ENCODE measurements around the gene KCNK13.
"Not testable (repeated sequence)": the region's sequence is repeated elsewhere in the genome, so short reads cannot be mapped to it uniquely, and the experiment has no call there.

KCNK13 gene

DNA sequence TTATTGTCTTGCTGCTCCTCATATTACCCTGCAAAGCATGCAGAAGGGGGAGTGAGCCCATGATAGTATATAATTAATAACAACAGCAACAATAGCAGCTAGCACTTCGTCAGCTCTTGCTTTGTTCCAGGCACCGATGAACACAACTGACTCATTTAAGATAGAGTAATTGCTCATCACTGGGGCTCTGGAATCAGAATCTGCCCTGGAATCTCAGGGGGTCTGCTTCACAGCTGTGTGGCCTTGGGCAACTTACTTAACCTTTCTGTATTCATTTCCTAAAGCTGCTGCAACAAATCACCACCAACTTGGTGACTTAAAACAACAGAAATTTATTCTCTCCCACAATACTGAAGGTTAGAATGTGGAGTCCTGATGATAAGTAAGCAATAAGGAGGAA, 139.6 kb downstream of the KCNK13 start:
- no peak for DNase-seq

DNA sequence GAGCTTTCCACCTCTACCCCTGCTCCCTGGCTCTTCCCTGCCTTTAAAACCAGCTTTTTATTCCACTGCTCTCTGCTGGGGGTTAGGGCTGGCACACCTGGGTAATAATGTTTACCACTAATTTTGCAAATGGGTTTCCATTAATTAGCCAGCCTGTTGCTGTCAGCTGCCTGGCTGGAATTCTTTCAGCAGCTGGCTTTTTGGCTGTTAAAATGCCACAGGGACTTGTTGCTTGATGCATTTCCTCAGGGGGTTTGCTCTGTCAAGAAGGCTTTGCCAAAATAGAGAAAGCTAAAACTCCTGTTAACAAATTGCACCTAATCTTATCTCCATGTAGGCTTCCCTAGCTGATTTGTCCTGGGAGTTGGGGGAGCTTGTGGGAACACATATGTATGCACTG, 142.7 kb downstream of the KCNK13 start:
- DNase-seq = peak in 1 of 2 experiments; percentile 3

- no peak for DNase-seq
These were observed 151.4 kb downstream of the KCNK13 start for GRCh38 chr14:90213099-90213748.

- no peak for DNase-seq
These were observed 166.7 kb downstream of the KCNK13 start for GRCh38 chr14:90228478-90228877.

GRCh38 chr14:90229942-90230341, 168.1 kb downstream of the KCNK13 start:
- not testable (repeated sequence) for DNase-seq

Measured in NCI-H1930 (cell line).